NCI-H2227 (cell line): ENCODE measurements around the gene EXTL1.
"Not testable (repeated sequence)": the region's sequence is repeated elsewhere in the genome, so short reads cannot be mapped to it uniquely, and the experiment has no call there.

Source experiments
- DNase-seq: peaks from one replicate; lab custom pipeline; 2025; ENCODE audit not compliant: unreplicated experiment; lab: John Stamatoyannopoulos, UW

EXTL1 gene

DNA sequence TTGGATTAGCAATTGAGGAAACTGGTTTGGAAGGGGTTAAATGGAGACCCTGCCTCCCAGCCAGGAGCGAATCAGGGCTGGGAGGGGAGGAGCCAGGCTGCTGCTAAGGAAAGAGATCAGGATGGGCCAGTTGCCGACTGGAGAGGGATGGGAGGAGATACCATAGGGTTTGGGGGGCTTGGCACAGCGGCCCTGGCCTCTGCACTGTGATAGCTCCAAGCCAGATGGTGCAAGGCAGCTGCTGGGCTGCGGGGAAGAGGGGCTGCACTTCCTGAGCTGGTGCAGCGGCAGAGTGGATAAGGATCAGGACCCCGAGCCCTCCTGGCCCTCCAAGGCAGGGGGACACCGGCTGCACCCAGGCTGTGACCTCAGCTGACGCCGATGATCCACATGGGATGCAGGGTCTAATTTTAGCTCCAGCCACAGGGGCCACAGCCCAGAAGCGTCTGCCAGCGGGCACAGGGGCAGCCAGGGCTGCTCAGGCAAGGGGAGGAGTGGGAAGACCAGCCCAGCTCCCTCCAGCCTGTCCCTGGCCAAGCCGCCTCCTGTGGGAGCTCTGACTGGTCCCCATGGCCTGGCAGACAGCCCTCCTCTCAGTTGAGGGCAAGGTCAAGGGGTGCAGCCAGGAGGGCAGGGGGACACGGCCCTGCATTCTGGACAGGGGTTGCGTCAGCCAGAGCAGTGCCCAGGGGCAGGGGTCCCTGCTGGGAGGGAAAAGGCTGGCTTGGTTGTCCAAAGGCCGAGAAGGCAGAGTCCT lies at the start of gene EXTL1:
EXTL1 (plus strand) TSS at position 129 of the 757 bp plus-strand sequence. CDS start 872 bp downstream, outside the sequence.
- DNase-seq, result peak; percentile 76

DNA sequence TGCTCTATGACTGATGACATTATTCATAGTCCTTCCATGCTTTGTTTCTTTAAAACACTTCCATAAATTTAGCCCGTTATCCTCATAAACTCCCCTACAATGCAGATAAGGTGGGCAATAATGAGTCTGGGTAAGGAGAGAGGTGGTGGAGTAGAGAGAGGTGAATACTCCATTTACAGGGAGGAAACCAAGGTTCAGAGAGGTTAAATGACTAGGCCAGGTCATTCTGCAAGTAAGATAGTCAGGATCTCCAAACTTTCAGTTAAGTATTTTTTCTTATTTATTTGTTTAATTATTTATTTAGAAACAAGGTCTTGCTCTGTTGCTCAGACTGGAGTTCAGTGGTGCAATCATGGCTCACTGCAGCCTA lies 49.8 kb upstream of the EXTL1 start:
- DNase-seq, result no peak

DNA sequence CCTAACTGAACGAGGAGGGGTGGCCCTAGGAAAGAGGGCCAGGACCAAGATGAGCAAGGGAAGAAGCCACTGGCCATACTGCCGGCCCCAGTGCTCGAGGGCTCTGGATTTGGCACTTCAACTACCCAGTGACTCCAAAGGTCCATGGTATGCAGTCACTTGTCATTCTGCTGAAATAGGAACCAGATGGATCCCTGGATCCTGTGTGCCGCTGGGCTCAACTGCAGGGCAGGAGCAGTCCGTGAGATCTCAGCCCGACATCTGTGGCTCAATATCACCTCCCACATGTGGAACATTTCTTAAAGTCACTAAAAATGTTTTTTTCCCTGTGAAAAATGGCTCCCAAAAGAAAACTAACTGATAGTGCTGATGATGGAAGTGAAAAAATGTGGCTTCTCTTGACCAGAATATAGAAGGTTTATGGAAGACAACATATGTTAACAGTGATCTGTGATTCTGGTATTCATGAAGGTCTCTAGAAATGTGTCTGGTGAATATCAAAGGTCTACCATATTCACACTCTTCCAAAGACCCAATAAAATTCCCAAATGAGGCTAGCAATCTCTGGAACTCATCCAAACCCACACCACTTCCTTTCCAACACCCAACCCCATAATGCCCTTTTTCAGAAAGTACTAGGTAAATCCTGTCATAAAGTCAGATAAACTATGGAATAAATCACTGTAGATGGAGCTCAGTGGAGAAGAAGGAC lies 47.8 kb upstream of the EXTL1 start:
- no peak for DNase-seq

DNA sequence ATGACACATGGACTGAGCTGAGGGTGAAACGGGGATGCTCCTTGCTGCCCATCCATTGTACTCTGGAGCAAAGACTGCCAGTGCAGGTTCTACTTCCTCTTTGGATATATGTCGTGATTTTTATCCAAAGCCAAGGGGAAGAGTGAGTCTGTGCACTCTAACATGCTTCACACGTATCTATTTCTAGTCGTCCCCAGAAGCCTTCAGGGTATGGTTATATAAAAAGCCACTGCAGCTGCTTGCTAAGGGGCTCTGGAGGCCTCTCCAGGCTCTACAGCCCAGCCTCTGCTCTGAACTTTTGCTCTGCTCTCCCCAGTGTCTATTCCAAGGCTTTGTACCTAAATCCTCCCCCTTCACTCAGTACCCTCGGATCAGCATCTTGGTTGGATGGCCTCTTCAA lies 43.8 kb upstream of the EXTL1 start:
- no peak for DNase-seq

DNA sequence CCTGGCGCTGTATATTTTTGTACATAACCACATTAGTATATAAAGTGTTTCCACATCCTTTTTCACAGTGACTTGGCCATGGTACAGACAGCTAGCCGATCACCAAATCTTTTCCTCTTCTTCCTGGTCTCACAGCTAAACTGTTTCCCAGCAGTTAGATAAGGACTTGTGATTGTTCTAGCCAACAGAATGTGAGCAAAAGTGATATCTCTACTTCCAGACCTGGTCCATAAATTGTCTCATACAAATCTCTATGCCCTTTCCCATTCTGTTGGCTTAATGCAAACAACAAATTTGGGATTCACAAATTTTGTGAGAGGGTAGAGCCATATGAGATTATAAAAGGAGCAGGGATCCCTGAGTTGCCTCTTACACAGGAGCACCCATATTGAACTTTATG lies 43.2 kb upstream of the EXTL1 start:
- no peak for DNase-seq

DNA sequence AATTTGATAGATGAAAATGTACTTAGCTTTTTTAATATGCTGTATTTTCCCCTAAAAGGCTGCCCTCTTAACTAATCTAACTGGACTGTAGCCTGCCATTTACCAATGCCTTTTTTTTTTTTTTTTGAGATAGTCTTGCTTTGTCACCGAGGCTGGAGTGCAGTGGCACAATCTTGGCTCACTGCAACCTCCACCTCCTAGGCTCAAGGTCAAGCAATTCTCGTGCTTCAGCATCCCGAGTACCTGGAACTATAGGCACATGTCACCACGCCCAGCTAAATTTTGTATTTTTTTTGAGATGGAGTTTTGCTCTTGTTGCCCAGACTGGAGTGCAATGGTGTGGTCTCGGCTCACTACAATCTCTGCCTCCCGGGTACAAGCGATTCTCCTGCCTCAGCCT lies 42.4 kb upstream of the EXTL1 start:
- no peak for DNase-seq

DNA sequence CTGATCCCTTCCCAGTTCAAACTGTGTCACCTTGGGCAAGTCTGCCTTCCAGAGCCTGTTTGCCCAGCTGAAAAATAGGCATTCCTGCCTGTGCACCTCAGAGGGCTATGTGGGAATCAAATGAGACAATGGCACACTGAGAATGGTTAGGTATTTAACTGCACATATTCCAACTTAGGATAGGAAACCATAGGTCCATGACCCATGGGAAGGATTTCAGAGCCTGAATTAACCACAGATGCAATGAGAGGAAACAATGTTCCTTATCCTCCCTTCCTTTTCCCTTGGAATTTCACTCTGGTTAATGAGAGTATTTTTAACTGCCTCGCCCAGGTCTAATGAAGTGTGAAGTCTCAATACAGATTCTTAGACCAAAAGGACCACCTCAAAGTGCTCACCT lies 36.4 kb upstream of the EXTL1 start:
- DNase-seq, result no peak

DNA sequence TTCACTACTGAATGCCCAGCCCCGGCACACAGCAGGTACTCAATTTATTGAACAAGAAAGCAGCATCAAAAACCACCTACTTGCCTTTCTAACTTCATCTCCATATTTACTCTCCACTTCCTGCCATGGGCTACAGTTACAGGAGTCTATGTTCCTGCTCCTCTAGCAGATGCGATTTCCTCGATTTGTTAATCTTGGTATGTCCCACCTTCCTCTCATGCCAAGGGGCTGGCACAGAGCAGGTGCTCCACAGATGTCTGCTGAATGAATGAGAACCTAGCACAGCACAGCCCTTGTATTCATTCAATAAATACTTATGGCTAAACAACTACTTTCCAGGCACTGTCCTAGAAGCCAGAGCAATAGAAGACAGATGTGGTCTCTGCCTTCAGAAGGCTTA lies 35.9 kb upstream of the EXTL1 start:
- no peak for DNase-seq

DNA sequence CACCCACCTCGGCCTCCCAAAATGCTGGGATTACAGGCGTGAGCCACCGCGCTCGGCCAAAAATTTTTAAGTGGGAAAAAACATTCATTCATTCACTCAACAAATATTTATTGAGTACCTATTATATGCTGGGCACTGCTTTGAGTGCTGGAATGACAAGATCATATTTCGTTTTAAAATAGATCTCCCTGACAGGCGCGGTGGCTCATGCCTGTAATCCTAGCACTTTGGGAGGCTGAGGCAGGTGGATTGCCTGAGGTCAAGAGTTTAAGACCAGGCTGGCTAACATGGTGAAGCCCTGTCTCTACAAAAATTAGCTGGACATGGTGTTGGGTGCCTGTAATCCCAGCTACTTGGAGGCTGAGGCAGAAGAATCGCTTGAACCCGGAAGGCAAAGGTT lies 34.8 kb upstream of the EXTL1 start:
- DNase-seq, result not testable (repeated sequence)

DNA sequence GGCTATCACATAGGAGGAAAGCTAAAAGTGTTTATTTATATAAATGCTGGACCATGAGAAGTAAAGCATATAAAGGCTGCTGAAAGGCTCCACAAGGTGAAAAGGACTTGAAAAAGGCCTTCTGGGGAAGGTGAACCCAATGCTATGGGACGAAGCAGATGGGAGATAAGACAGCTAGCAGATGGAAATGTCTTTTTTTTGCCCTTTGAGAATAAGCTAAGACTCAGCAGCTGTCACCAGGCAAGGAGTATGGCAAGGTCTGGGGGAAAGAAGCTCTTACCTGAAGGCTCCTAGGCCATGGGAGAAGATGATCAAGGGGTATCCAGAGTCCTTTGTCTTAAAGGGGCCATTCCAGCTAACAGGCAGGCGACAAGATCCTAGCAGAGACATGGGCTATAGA lies 33.6 kb upstream of the EXTL1 start:
- no peak for DNase-seq

DNA sequence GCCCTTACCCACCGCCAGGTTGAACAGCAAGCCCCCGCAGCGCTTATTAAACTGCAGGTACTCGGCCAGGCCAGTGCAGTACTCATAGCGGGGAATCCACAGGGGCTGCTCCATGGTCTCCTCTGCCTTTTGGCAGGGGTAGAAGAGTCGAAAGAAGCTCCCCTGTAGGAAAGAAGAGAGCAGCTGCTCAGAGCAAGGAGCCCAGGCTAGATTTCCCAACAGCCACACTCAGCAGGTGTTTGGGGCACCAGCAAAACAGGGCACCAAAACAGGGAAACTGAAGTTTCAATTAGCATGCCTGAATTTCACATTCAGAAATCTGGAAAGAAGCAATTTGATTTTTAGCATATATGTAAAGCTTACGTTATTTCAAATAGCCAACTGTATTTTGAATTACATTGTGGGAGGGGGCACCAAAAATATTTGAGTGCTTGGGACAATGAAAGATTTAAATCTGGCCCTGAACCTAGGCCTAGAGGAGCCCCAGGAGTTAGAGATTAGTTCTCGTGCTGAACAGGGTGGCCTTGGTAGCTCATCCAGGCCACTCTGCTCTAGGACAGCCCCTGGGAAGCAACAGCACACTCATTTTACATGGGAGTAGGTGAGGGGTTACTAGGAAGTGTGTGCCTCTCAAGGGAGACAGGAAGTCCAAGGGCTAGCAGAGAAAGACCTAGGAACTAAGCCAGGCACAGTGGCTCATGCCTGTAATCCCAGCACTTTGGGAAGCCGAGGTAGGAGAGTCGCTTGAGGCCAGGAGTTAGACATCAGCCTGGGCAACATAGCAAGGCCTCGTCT lies 31.9 kb upstream of the EXTL1 start:
- DNase-seq, result no peak

DNA sequence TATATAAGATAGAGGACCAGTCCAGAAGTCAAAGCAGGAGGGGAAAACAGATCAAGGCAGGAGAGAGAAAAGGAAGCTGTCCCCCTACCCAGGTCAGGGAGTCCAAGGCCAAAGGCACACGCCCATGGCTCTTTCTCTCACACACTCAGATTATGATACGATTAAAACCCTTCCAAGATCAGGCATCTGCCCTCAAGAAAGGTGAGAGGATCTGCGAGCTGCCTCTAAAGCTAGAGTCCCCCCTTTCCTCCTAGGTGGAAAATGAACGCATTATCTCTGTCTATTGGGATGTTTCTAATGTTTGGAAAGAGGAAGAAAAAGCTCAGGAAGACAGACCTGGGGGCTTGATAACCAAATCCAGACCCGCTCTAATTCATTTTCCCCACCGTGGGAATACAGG lies 31.3 kb upstream of the EXTL1 start:
- no peak for DNase-seq

GRCh38 chr1:25990702-25991395 lies 30.7 kb upstream of the EXTL1 start:
- DNase-seq, result no peak

- no peak for DNase-seq
Observed at GRCh38 chr1:25991937-25992688, 29.5 kb upstream of the EXTL1 start.

DNA sequence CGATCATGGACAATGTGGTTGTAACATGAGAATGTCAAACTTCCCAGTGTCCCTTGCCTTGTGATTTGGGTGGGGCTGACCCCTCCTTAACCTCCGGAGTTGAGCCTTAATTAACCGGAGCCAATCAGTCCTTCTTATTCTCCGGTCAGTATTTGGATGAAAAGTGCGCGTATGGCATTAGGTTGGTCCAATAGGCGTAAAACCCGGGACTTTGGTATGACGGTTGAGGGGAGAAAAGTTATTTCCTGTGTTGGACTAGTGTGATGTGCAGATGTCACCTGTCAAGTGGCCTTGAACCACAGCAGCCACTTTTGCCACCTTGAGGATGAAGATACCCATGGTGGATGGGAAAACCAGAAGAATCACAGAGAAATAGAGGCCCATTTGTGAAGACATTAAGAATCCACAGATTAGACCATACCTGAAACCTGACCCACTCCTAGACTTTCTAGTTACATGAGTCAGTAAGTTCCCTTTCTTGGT lies 28.8 kb upstream of the EXTL1 start:
- no peak for DNase-seq

- DNase-seq, result no peak
Observed at GRCh38 chr1:25993197-25993951, 28.2 kb upstream of the EXTL1 start.

DNA sequence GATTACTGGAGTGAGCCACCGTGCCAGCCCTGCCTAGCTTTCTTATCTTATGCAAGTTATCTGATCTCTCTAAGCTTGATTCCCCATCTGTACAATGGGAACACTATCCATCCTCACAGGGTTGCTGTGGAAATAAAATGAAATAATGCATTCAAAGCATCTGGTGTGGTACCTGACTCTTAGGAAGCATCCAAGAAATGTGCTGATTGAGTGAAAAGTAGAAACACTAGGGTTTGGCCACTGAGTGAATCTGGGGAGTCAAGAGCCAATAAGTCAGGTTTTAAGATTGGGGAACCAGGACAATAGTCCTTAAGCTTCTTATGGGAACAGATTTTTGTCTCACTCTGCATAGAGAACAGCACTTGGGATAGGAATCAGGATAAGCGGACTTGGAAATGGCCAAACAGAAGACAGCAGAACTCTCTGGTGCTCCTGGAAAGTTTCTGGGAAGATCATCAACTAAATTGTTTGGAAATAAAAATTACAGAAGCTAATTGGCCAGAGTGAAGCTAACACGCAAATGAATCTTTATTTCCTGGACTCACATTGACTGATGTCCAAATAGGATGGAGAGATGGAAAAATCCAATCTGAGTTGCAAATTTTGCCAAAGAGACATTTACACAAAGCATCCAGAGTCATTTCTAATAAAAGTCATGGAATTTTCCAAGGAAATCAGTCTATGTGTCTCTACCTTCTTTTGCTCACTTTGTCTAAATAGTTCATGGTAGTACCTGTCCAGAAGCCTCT lies 27.0 kb upstream of the EXTL1 start:
- no peak for DNase-seq

DNA sequence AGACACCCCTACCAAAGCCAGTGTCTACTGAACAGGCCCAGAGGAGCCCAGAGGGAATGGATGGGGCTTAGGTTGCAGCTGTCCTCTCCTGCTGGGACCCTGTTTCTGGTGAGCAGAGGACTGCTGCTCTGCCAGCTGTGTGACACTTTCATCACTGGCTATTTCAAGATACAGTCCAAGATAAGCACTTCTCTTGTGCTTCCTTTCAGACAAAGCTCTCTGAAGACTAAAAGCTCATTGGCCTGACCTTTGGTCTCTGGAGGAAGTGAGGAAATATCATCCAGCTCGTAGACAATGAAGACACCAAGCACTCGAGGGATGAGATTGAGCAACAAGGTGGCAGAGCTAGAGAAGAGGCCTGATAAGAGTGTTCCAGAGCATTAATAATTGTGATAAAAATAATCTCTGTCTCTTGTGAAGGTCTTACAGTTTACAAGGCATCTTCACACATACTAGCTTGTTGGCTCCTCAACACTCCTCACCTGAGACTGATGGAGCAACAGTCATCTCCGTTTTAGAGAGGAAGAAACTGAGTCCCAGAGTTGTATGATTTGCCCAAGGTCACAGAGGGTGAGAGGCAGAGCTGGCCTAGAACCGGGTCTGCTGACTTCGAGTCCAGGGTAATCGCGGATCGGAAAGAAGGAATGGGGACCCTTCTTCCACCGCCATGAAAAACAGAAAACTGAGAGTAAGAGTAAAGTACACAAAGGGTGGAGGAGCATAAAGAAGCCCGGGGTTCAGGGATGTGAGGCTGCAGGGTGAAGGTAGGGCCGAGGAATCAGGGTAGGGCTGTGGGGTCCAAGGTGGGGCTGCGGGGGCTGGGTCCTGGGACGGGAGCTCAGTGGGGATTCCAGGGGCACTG lies 24.4 kb upstream of the EXTL1 start:
- peak; percentile 59 for DNase-seq
